Liver (tissue), 3 donors: Measurements from ENCODE around the gene H2BK1.

ENCODE experiments used
- EGR1 ChIP-seq, 2 donors: IDR thresholded peaks; 2 replicates each; pipeline ENCODE4 v1.6.1; 2016 to 2018; ENCODE audit warnings: antibody characterized with exemption in 2 of 2, low read depth in 2 of 2
- FOXA1 ChIP-seq: IDR thresholded peaks from 2 replicates; pipeline ENCODE4 v1.6.1; 2016; ENCODE audit warnings: antibody characterized with exemption
- FOXA2 ChIP-seq: IDR thresholded peaks from 2 replicates; pipeline ENCODE4 v1.6.1; 2016; ENCODE audit warnings: antibody characterized with exemption
- HNF4A ChIP-seq, 2 donors: conservative IDR thresholded peaks; 2 replicates each; pipeline ENCODE4 v1.6.1; 2016; ENCODE audit warnings: antibody characterized with exemption in 2 of 2, mild to moderate bottlenecking in 2 of 2
- HNF4G ChIP-seq: IDR thresholded peaks from 2 replicates; pipeline ENCODE4 v1.6.1; 2016; ENCODE audit warnings: antibody characterized with exemption
- MAX ChIP-seq: IDR thresholded peaks from 2 replicates; pipeline ENCODE4 v1.6.1; 2016; ENCODE audit warnings: antibody characterized with exemption
- NR2F2 ChIP-seq: IDR thresholded peaks from 2 replicates; pipeline ENCODE4 v1.6.1; 2016; ENCODE audit warnings: antibody characterized with exemption
- RAD21 ChIP-seq, 2 donors: IDR thresholded peaks; 2 replicates each; pipeline ENCODE4 v1.6.1; 2016; ENCODE audit warnings: antibody characterized with exemption in 2 of 2, mild to moderate bottlenecking in 2 of 2
- SP1 ChIP-seq: IDR thresholded peaks from 2 replicates; pipeline ENCODE4 v1.6.1; 2018; ENCODE audit warnings: antibody characterized with exemption, mild to moderate bottlenecking
- TAF1 ChIP-seq: conservative IDR thresholded peaks from 2 replicates; pipeline ENCODE4 v1.6.1; 2016; ENCODE audit warnings: antibody characterized with exemption, mild to moderate bottlenecking
- YY1 ChIP-seq: IDR thresholded peaks from 2 replicates; pipeline ENCODE4 v1.6.1; 2016; ENCODE audit warnings: antibody characterized with exemption, mild to moderate bottlenecking
- ZBTB33 ChIP-seq: IDR thresholded peaks from 2 replicates; pipeline ENCODE4 v1.6.1; 2016; ENCODE audit warnings: antibody characterized with exemption
- TF ChIP-seq, protein P1 (sequence below): fragments of 150-350 bp; IDR thresholded peaks from 2 replicates; pipeline ENCODE4 v1.5.1; 2017; ENCODE audit warnings: improper control_type of control experiment, low read depth, low read length; ENCODE audit not compliant: missing input control
- donor health status: healthy.
- donor health status: healthy.

DNA sequence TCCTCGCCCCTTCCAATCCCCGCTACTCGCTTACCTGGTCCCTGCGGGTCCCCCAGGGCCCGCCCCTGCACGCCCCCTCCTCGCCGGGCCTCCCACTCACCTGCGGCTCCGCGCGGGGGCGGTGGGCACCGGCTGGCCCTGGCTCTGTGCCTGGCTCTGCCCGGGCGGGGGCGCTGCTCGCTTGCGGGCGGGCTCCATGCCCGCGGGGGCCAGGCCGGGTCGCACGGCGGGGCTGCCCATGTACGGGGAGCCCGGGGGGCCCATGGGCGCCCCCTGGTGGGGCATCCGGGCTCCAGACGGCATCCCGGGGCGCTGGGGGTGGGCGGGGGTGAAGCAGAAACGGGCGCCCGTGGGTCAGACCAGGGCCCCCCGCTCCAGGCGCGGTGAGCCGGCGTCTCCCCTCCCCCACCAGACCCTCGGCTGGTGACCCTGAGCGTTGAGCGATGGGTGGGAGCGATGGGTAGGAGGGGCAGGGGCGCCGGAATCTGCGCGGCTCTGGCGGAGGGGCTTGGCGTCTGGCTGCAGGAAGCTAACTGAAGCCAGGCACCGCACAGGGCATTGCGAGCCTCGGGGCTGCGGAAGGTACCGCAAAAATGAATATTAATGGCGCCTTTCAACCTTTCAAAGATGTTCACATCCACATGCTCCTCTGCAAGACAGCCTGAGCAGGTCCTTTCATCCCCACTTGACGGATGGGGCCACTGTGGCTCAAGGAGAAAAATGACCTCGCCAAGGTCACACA, 35.2 kb upstream of the H2BK1 start:
- TF ChIP-seq, protein P1, sequence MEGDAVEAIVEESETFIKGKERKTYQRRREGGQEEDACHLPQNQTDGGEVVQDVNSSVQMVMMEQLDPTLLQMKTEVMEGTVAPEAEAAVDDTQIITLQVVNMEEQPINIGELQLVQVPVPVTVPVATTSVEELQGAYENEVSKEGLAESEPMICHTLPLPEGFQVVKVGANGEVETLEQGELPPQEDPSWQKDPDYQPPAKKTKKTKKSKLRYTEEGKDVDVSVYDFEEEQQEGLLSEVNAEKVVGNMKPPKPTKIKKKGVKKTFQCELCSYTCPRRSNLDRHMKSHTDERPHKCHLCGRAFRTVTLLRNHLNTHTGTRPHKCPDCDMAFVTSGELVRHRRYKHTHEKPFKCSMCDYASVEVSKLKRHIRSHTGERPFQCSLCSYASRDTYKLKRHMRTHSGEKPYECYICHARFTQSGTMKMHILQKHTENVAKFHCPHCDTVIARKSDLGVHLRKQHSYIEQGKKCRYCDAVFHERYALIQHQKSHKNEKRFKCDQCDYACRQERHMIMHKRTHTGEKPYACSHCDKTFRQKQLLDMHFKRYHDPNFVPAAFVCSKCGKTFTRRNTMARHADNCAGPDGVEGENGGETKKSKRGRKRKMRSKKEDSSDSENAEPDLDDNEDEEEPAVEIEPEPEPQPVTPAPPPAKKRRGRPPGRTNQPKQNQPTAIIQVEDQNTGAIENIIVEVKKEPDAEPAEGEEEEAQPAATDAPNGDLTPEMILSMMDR: peak; percentile 21
- TF ChIP-seq MAX: no peak
- no peak for TF ChIP-seq HNF4A (conservative IDR thresholded peaks at IDR 0.05)
- no peak for TF ChIP-seq RAD21 (IDR thresholded peaks at IDR 0.05)
- TF ChIP-seq ZBTB33: no peak
- TF ChIP-seq EGR1 (IDR thresholded peaks at IDR 0.05; ENCODE audit: low read depth in 2 of 2): no peak
- TF ChIP-seq TAF1: no peak
- no peak for TF ChIP-seq FOXA2
- no peak for TF ChIP-seq HNF4G
- no peak for TF ChIP-seq NR2F2
- TF ChIP-seq SP1: no peak
- no peak for TF ChIP-seq FOXA1
- no peak for TF ChIP-seq YY1
